ENCODE measurements around the gene CAB39L. TPM values are rescaled to one million over a fixed set of nuclear protein-coding genes. Genes with fewer than 3 reads are reported as not detected.

Gene CAB39L
- polyA plus RNA-seq (2012; ENCODE audit: low read depth, missing spikeins) = 2.8 TPM

DNA sequence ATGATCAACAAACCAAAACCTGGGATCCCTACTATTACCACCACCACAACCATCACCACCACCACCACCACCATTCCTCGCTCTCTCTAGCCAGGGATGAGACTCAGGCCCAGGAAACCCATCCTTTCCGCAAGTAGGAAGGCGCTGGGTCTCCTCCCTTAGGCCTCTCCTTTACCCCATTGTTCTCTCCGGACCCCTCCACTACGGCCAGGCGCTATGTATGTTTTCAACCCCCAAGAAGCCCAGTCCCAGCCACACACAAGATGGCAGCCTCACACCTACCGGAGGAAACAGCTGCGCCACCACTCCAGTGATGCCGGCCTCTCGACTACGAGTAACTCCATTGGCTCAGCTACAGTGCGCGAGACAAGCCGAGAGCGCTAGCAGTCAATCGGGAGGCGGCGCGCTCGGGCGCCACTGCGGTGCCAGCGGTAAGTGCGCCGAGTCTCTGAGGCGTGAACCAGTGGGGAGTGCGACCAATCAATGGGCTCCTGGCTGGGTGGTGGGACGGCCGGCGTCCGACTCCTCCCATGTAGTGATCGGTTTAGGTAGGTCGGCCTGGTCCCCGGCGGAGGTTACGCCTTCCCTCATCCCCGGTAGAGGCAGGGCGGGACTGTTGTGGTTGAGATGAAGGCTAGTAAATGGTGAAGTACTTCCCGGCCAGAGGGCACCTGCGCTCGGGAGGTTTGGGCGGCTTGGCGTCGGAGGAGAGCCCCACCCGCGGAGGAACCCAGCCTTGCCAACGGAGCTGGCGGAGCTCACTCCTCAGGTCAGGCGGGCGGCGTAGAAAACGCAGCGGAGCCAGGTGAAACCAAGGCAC, at the start of gene CAB39L, which contains the start of gene SETDB2:
Gene CAB39L (minus strand): TSS at position 361 of the 820 bp plus-strand sequence. CDS start 61,154 bp downstream, outside the sequence.
Gene SETDB2 (plus strand): TSS at position 571 of the 820 bp plus-strand sequence. CDS start 7,620 bp downstream, outside the sequence.
- peak; percentile 100 for FAIRE-seq
- peak; percentile 82 for DNase-seq (ENCODE audit: insufficient read length, low spot score)
- TF ChIP-seq POU2F2 (IDR thresholded peaks at IDR 0.05; ENCODE audit: low read depth, low read length) (0 out of 2 replicates have a peak, but pooled peaks have one; percentile 9), SPI1 (IDR thresholded peaks at IDR 0.05; ENCODE audit: low read depth, low read length) (no peak), TAF1 (IDR thresholded peaks at IDR 0.05; ENCODE audit: low read depth, low read length) (peak; percentile 63), PAX5 (IDR thresholded peaks at IDR 0.05; ENCODE audit: insufficient read depth, low read length, severe bottlenecking) (peak; percentile 68), POLR2A (IDR thresholded peaks at IDR 0.05; ENCODE audit: low read depth, low read length) (peak; percentile 60; the same call in 1 of the 2 replicates), POLR2AphosphoS5 (IDR thresholded peaks at IDR 0.05; ENCODE audit: low read depth, low read length) (peak; percentile 65)

DNA sequence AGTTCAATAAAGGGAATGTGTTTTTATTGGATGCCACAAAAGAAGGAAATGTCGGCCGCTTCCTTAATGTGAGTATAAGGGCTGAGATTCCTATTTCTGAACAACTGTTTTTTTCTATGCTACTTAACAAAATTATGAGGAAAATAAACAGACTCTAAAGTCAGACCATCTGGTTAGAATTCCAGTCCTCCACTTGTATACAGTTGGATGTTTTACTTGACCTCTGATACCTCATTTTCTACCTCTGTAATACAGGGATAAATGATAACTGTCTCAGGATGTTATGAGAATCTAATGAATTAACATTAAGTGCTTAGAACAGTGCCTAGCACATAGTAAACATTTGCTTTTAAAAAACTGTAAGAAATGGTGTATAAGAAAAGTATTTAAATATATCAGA, 44.7 kb upstream of the CAB39L start:
- TF ChIP-seq POLR2A (IDR thresholded peaks at IDR 0.05; ENCODE audit: low read depth, low read length) (no peak), TAF1 (IDR thresholded peaks at IDR 0.05; ENCODE audit: low read depth, low read length) (no peak)
- FAIRE-seq = no peak
- DNase-seq (ENCODE audit: insufficient read length, low spot score) = no peak

DNA sequence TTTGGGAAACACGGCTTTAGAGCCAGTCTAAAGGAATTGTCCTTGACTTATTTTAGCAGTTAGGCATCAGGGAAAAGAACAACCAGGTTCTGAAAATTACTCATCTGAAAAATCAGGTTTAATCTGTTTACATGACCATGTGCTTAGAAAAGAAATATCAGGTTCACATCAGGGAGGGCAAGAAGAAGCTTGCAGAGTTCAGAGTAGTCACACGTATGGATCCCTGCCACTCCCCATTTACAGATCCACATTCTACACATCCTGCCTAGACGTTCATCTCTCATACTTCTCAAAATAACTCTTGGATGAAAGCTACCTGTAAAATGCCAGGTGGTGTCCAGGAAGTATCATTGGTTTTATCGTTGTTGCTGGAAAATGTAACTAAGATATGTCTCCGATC, 37.9 kb upstream of the CAB39L start:
- no peak for DNase-seq (ENCODE audit: insufficient read length, low spot score)
- no peak for FAIRE-seq
- TF ChIP-seq POLR2AphosphoS5 (IDR thresholded peaks at IDR 0.05; ENCODE audit: low read depth, low read length) (no peak), TAF1 (IDR thresholded peaks at IDR 0.05; ENCODE audit: low read depth, low read length) (no peak), PAX5 (IDR thresholded peaks at IDR 0.05; ENCODE audit: insufficient read depth, low read length, severe bottlenecking) (no peak), SPI1 (IDR thresholded peaks at IDR 0.05; ENCODE audit: low read depth, low read length) (no peak), POU2F2 (IDR thresholded peaks at IDR 0.05; ENCODE audit: low read depth, low read length) (no peak), POLR2A (IDR thresholded peaks at IDR 0.05; ENCODE audit: low read depth, low read length) (no peak)

DNA sequence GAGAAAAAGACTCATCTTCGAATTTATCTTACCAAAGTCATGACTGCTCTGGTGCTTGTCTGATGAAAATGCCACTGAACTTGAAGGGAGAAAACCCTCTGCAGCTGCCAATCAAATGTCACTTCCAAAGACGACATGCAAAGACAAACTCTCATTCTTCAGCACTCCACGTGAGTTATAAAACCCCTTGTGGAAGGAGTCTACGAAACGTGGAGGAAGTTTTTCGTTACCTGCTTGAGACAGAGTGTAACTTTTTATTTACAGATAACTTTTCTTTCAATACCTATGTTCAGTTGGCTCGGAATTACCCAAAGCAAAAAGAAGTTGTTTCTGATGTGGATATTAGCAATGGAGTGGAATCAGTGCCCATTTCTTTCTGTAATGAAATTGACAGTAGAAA, 32.7 kb upstream of the CAB39L start:
- DNase-seq (ENCODE audit: insufficient read length, low spot score) = no peak
- no peak for TF ChIP-seq PAX5 (IDR thresholded peaks at IDR 0.05; ENCODE audit: insufficient read depth, low read length, severe bottlenecking)
- TF ChIP-seq POU2F2 (IDR thresholded peaks at IDR 0.05; ENCODE audit: low read depth, low read length) = no peak
- no peak for TF ChIP-seq POLR2A (IDR thresholded peaks at IDR 0.05; ENCODE audit: low read depth, low read length)
- no peak for TF ChIP-seq TAF1 (IDR thresholded peaks at IDR 0.05; ENCODE audit: low read depth, low read length)
- TF ChIP-seq POLR2AphosphoS5 (IDR thresholded peaks at IDR 0.05; ENCODE audit: low read depth, low read length) = no peak
- TF ChIP-seq SPI1 (IDR thresholded peaks at IDR 0.05; ENCODE audit: low read depth, low read length) = no peak
- no peak for FAIRE-seq

DNA sequence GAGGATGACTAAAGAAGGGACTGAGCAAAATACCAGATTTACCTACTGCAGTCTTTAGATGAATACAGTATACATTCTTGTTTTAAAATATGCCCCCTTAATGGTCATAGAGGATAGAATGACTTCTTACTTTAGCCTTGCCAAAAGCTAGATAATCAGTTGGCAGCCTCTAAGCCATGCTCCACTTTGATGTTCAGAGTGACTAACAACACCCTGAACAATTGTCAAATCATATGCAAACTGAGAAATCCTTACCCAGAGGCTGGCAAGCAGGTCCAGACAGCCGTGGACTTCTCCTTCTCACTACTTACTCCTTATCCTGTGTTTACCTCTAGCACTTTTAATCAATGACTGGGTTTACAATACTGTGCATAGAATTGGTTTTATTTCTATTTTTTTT, 28.3 kb upstream of the CAB39L start:
- no peak for FAIRE-seq
- no peak for TF ChIP-seq POLR2A (IDR thresholded peaks at IDR 0.05; ENCODE audit: low read depth, low read length)
- no peak for TF ChIP-seq SPI1 (IDR thresholded peaks at IDR 0.05; ENCODE audit: low read depth, low read length)
- TF ChIP-seq POU2F2 (IDR thresholded peaks at IDR 0.05; ENCODE audit: low read depth, low read length) = no peak
- TF ChIP-seq PAX5 (IDR thresholded peaks at IDR 0.05; ENCODE audit: insufficient read depth, low read length, severe bottlenecking) = no peak
- TF ChIP-seq POLR2AphosphoS5 (IDR thresholded peaks at IDR 0.05; ENCODE audit: low read depth, low read length) = no peak
- TF ChIP-seq TAF1 (IDR thresholded peaks at IDR 0.05; ENCODE audit: low read depth, low read length) = no peak
- DNase-seq (ENCODE audit: insufficient read length, low spot score) = no peak

DNA sequence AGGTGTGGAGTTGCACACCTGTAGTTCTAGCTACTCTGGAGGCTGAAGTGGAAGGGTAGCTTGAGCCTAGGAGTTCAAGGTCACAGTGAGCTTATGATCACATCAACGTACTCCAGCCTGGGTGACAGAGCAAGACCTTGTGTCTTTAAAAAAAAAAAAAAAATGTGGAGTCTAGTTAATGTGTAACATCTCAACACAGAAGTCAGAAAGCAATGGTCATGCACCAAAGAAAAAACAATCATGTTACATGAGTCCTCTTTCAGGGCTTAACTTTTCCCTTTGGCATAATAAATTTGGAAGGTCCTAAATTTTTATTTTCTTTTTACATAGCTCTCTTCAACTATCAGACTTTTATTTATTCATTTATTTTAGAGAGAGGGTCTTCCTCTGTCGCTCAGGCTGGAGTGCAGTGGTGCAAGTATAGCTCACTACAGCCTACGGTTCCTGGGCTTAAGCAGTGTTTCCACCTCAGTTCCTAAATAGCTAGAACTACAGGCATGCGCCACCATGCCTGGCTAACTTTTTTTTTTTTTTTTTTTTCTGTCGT, 22.5 kb upstream of the CAB39L start:
- TF ChIP-seq TAF1 (IDR thresholded peaks at IDR 0.05; ENCODE audit: low read depth, low read length) (no peak), POLR2A (IDR thresholded peaks at IDR 0.05; ENCODE audit: low read depth, low read length) (no peak), PAX5 (IDR thresholded peaks at IDR 0.05; ENCODE audit: insufficient read depth, low read length, severe bottlenecking) (no peak), POLR2AphosphoS5 (IDR thresholded peaks at IDR 0.05; ENCODE audit: low read depth, low read length) (no peak), POU2F2 (IDR thresholded peaks at IDR 0.05; ENCODE audit: low read depth, low read length) (no peak)
- FAIRE-seq = no peak
- no peak for DNase-seq (ENCODE audit: insufficient read length, low spot score)

DNA sequence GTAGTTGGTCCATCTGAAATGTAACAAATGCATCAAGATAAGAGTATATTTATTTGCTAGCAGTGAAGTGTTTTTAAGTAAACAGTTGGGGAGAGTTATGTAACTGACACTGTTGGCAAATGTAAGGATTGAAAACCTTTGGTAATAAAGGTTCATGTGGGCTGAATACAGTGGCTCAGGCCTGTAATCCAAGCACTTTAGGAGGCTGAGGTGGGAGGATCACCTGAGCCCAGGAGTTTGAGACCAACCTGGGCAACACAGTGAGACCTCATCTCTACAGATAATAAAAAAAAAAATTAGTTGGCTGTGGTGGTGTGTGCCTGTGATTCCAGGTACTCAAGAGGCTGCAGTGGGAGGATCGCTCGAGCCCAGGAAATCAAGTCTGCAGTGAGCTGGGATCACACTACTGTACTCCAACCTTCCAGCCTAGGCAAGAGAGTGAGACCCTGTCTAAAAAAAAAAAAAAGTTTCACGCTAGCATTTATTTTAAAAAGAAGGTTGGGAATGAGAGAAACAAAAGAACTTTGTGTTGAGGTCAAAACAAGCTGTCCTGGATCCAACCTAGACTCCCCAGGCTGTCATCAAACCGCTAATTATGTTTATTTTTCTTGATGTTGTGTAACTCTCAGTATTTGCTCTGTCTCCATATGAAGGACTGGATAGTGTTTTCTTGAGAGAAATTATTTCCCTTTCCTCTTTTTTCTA, 20.9 kb upstream of the CAB39L start:
- TF ChIP-seq TAF1 (IDR thresholded peaks at IDR 0.05; ENCODE audit: low read depth, low read length) = no peak
- TF ChIP-seq POLR2AphosphoS5 (IDR thresholded peaks at IDR 0.05; ENCODE audit: low read depth, low read length) = no peak
- TF ChIP-seq POU2F2 (IDR thresholded peaks at IDR 0.05; ENCODE audit: low read depth, low read length) = no peak
- no peak for TF ChIP-seq PAX5 (IDR thresholded peaks at IDR 0.05; ENCODE audit: insufficient read depth, low read length, severe bottlenecking)
- no peak for TF ChIP-seq POLR2A (IDR thresholded peaks at IDR 0.05; ENCODE audit: low read depth, low read length)
- no peak for TF ChIP-seq SPI1 (IDR thresholded peaks at IDR 0.05; ENCODE audit: low read depth, low read length)
- DNase-seq (ENCODE audit: insufficient read length, low spot score) = no peak
- FAIRE-seq = no peak

DNA sequence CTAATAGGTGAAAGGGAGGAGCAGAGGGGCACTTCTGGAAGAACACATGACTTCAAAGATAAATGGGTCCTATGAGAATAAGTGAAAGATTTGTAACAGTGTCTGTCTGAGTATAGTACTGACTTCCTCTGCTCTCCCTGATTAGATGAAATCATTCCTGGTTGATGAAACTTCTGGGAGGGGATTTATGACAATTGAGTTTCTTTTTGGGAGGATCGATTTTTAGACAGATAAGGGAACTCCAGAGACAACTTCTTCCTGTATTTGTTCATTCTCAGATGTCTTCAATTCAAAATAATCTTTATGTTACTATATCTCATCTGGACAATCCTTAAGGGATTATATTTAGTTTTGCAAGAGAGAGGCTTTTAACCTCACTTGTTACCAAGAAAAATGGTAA, 20.2 kb upstream of the CAB39L start:
- TF ChIP-seq SPI1 (IDR thresholded peaks at IDR 0.05; ENCODE audit: low read depth, low read length) (no peak), POLR2A (IDR thresholded peaks at IDR 0.05; ENCODE audit: low read depth, low read length) (no peak), TAF1 (IDR thresholded peaks at IDR 0.05; ENCODE audit: low read depth, low read length) (no peak), POLR2AphosphoS5 (IDR thresholded peaks at IDR 0.05; ENCODE audit: low read depth, low read length) (no peak), POU2F2 (IDR thresholded peaks at IDR 0.05; ENCODE audit: low read depth, low read length) (no peak), PAX5 (IDR thresholded peaks at IDR 0.05; ENCODE audit: insufficient read depth, low read length, severe bottlenecking) (no peak)
- FAIRE-seq = no peak
- DNase-seq (ENCODE audit: insufficient read length, low spot score) = no peak

DNA sequence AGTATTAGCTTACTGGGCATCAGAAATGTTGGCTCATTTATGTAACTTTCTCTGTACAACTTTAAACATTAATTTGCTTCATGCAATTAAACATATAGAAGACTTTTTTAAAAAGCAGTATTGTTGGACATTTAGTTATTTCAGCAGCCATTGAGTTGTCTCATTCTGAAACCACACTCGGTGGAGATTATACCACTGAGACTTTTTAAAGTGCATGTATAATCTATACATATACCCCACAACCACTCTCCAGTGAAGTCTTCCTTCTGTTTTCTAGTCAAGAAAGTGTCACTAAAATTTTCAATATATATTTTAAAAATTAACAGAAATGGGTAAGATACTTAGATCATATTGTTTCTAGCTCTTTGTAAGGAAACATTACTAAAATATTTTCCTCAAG, 15.7 kb upstream of the CAB39L start:
- DNase-seq (ENCODE audit: insufficient read length, low spot score) (no peak), FAIRE-seq (no peak)
- TF ChIP-seq TAF1 (IDR thresholded peaks at IDR 0.05; ENCODE audit: low read depth, low read length) (no peak), POLR2AphosphoS5 (IDR thresholded peaks at IDR 0.05; ENCODE audit: low read depth, low read length) (no peak), POLR2A (IDR thresholded peaks at IDR 0.05; ENCODE audit: low read depth, low read length) (no peak), POU2F2 (IDR thresholded peaks at IDR 0.05; ENCODE audit: low read depth, low read length) (no peak), PAX5 (IDR thresholded peaks at IDR 0.05; ENCODE audit: insufficient read depth, low read length, severe bottlenecking) (no peak), SPI1 (IDR thresholded peaks at IDR 0.05; ENCODE audit: low read depth, low read length) (no peak)
